ENCODE results near the gene EPS15.
"Not testable (repeated sequence)": the region's sequence is repeated elsewhere in the genome, so short reads cannot be mapped to it uniquely, and the experiment has no call there.

Gene EPS15

GRCh38 chr1:51462289-51462688, 56.8 kb downstream of the EPS15 start:
- DNase-seq = not testable (repeated sequence)

DNA sequence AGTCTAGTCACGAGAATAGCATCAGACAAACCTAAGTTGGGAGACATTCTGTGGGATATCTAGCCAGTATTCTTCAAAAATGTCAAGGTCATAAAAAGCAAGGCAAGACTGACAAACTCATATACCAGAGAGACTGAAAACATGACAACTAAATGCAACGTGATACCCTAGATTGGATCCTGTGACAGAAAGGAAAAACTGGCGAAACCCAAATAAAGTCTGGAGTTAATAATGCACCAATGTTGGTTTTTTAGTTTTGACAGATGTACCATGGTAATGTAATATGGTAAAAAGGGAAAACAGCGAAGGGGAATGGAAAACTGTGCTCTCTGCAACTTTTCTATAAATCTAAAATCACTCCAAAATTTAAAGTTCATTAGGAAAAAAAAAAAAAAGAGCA, 64.5 kb downstream of the EPS15 start:
- DNase-seq = no peak

DNA sequence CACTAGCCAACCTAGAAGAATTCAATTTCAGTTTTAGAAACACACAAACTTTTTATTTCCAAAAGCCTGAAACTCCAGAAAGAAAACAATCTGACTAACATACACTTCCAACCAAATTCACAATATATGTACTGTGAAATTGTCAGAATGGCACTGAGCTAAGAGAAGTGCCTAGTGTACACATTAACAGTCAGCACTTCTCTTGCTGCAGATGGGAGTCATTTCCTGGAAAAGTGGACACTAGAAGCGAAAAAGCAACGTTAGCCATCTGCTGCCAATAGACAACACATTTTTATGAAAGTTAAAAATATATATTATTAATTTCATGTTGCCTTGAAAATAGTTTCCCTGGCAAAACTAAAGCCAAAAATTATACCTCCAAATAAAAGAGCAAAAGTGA, 66.1 kb downstream of the EPS15 start:
- no peak for DNase-seq

DNA sequence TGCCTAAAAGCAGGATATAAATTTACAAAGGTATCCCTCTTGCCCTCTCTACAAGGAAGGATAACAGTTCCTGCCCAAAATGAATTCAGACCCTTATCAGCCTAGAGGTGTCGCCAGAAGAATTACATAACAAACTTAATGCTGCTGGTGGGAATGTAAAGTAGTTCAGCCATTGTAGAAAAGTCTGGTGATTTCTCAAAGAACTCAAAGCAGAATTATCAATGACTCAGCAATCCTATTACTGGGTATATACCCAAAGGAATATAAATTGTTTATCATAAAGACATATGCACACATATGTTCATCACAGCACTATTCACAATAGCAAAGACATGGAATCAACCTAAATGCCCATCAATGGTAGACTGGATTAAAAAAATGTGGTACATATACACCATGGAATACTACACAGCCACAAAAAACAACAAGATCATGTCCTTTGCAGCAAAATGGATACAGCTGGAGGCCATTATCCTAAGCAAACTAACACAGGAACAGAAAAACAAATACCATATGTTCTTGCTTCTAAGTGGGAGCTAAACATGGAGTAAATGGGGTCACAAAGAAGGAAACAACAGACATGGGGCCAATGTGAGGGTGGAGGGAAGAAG, 70.1 kb downstream of the EPS15 start:
- not testable (repeated sequence) for DNase-seq

DNA sequence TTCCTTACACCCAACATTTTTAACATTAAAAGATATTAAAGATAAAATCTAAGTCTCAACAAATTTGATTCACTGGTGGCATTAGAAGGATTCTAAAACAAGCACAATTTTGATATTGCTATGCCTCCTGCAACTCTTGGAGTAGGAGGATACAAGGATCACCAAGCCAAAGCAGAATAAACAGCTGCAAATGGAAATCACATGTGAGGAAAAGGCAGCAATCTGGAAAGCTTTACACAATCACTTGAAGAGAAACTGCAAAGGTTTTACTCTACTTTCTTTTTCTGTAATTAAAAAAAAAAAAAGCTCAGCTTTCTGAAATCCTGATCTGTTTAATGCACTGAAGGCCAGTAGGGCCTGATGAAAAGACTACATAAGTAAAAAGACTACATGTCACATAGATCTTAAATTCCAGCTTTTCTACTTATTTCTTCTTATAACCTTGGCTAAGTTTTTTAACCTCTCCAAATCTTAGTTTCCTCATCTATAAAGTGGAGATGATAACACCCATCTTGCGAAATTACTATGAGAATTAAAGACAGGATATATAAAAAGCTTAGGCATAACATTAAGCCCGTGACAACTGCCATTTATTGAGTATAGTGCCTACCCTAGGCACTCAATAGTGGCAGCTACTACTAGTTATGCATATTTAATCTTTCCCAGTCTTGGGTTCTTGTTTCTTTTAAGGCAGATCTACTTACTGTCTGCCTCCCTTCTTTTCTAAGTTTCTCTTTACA, 73.5 kb downstream of the EPS15 start:
- DNase-seq = no peak

GRCh38 chr1:51444534-51445192, 74.4 kb downstream of the EPS15 start:
- DNase-seq = no peak

DNA sequence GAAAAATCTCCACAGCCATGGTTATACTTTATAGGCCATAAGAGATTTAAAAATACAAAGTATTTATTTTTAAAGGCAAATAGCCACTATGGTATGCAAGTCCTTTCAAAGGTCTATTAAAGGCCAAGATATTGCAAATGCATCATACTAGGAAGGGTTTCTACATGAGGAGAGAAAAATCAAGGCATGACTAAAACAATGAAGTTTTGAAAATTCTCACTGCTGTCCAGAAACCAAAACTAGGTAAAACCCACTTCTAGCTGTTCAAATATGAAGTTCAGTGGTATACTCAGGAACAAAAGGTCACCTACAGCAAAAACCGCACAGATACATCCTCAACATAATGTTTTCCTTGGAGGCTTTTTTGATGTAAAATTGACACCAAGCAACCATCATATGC, 75.0 kb downstream of the EPS15 start:
- no peak for DNase-seq

- DNase-seq = no peak
Measured at GRCh38 chr1:51443555-51443954, 75.5 kb downstream of the EPS15 start.

DNA sequence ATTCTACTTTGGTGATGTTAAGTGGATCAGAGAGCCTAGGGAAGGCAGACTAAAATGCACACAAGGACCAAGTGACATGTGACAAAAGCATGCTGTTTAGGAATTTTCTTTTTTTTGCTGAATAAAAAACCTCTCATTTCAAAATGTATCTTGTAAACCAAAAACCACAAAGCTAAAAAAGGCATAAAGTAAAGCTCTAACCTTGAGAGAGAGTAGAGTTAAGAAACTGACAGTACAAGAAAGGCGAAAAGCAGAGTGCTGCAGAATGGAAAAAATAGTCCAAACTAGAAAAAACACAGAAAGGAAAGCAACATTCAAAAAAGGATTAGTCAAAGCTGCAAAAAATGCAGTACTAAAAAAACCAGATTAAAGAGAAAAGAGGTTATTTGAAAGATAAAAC, 76.5 kb downstream of the EPS15 start:
- DNase-seq = no peak

DNA sequence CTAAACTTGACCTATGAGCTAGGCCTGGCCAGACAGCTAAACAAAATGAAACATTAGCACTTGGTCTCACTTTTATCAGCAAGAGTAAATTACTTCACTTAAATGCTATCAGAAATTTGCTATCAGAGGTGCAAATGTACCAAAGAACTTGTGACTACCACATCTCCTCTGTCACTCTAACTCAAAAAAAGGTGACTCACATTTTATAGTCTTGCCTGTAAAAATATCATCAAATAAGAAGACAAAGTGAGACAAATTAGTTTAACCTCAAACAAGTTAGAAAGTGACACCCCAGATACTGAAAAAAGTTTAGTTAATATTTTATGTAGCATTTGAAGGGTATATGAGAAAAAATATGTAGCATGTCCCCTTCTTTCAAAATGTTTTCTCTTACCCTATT, 76.9 kb downstream of the EPS15 start:
- no peak for DNase-seq

DNA sequence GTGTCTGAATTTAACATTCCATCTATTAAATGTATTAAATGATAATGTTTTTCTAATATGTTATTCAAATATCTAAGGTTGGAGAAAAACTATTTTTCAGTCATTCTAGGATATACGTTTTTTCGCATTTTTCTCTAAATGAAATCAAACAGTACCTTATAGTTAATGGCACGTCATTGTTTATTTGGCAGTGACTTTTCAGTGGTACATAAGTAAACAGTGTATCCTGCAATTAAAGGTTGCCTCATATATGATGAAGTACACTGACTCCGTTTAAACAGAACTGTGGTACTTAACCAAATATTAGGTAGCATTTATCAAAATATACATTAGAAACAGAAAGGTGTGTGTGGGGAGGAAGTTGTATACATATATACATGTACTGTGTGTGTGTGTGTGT, 79.2 kb downstream of the EPS15 start:
- no peak for DNase-seq

DNA sequence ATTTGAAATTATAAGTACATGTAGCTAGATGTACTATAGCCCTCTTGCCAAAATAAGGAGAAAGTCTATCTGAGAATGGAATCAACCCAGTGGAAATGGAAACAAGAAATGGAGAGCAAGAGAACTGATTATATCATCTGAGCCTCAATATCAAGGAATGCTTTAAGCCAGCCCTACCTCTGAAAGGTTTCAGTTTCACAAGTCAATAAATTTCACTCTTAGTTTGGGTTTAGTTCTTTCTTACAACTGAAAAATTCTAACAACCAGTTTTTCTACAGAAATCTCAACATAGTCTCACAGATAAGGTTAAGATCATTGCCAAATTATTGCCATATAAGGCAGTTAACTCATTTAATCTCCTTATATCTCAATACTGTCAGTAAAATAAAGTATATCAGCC, 80.0 kb downstream of the EPS15 start:
- no peak for DNase-seq

DNA sequence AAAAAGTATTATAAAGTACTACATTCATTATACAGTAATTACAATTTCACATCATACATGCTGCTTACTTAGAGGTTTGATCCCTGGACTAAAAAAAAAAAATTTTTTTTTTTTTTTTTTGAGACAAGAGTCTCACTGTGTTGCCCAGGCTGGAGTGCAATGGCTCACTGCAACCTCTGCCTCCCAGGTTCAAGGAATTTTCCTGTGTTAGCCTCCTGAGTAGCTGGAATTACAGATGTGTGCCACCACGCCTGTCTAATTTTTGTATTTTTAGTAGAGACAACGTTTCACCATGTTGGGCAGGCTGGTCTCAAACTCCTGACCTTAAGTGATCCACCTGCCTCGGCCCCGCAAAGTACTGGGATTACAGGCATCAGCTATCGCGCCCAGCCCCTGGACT, 81.7 kb downstream of the EPS15 start:
- DNase-seq = not testable (repeated sequence)

DNA sequence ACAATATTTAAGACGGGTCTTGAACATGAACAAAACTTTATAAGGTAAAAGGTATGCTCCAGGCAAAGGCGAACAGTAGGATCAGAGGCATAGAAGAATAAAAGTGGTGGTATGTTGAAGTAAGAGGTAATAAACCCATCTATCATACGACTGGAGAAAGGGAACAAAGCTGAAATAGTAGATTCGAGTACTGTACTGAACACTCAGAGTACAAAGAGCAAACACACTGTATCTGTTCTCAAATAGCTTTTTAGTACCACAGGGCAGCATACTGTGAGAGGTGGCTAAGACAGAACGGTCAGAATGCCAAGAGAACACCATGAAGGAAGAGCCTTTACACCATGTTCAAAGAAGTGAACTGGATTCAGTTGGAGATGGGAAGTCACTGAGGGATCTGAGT, 83.2 kb downstream of the EPS15 start:
- no peak for DNase-seq

GRCh38 chr1:51433972-51434510, 85.0 kb downstream of the EPS15 start:
- DNase-seq = no peak

- no peak for DNase-seq
Measured at GRCh38 chr1:51433269-51433971, 85.6 kb downstream of the EPS15 start.

GRCh38 chr1:51432146-51432545, 86.9 kb downstream of the EPS15 start:
- no peak for DNase-seq

- DNase-seq = no peak
Measured at GRCh38 chr1:51427438-51427837, 91.6 kb downstream of the EPS15 start.

GRCh38 chr1:51425955-51426354, 93.1 kb downstream of the EPS15 start:
- no peak for DNase-seq

DNA sequence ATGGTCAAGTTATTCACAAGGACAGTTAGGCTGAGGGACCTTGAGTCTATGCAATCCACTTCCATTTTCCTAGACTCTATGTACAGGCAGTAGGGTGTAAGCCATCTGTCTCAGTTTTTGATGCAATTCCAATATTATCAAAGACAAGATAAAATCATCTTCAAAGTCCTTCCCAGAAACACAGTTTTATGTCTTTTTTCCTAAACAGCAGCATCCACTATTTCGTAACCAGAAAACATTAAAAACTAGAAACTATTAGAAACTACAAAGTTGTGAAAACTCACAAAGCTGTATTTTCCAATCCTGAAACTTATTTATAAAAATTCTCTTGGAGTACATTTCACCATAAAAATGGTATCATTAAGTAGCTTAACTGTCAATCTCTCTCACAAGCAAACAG, 93.8 kb downstream of the EPS15 start:
- no peak for DNase-seq

GRCh38 chr1:51423073-51423821, 95.8 kb downstream of the EPS15 start:
- DNase-seq = no peak

GRCh38 chr1:51422367-51423072, 96.5 kb downstream of the EPS15 start:
- DNase-seq = no peak
